Uterus (tissue), 4 donors: ENCODE data around the gene SLC15A5. TPM values are rescaled to one million over a fixed set of nuclear protein-coding genes. Genes with fewer than 3 reads are reported as not detected.

ENCODE experiments used
- DNase-seq, 2 donors: peaks; one replicate each; pipeline ENCODE4 v3.0.0-alpha.2; 2019 to 2020
- H3K27ac ChIP-seq, 2 donors: fragments of 200-600 bp; sonication (generic); 1 replicate in 1 of 2; 2 replicates in 1 of 2; pipeline ENCODE4 v1.5.1; 2016 to 2018
- H3K27me3 ChIP-seq, 2 donors: fragments of 200-600 bp; sonication (generic); one replicate each; pipeline ENCODE4 v1.5.1; 2018 to 2019; ENCODE audit warnings: control low read depth in 1 of 2
- H3K36me3 ChIP-seq, 2 donors: fragments of 200-600 bp; sonication (generic); one replicate each; pipeline ENCODE4 v1.5.1; 2019; ENCODE audit warnings: control low read depth in 1 of 2
- H3K4me1 ChIP-seq, 2 donors: fragments of 200-600 bp; sonication (generic); one replicate each; pipeline ENCODE4 v1.5.1; 2018 to 2019; ENCODE audit warnings: control low read depth in 1 of 2
- H3K4me3 ChIP-seq, 2 donors: fragments of 200-600 bp; sonication (generic); 1 replicate in 1 of 2; 2 replicates in 1 of 2; pipeline ENCODE4 v1.5.1; 2018 to 2019; ENCODE audit warnings: mild to moderate bottlenecking in 1 of 2
- H3K9me3 ChIP-seq, 2 donors: fragments of 200-600 bp; sonication (generic); one replicate each; pipeline ENCODE4 v1.5.1; 2019; ENCODE audit warnings: control low read depth in 1 of 2
- POLR2A ChIP-seq, 2 donors: fragments of 450-650 bp; IDR thresholded peaks; one replicate each; pipeline ENCODE4 v1.6.1; 2016; ENCODE audit warnings: antibody characterized with exemption in 2 of 2, mild to moderate bottlenecking in 1 of 2, moderate library complexity in 1 of 2
- intact Hi-C: fragments of 100-400 bp; cut with DNase I; formaldehyde crosslinking; loops from one replicate; pipeline ENCODE4 v1.15.1; 2023; ENCODE audit warnings: low total_unique reads
- total RNA-seq, 4 donors: library from RNA; depleted of rRNA in 3 of 4; stranded (reverse); fragments of >200 nt in 3 of 4; gene quantifications; one replicate each; pipeline versions ENCODE4 v1.1.0 to v1.2.4, GENCODE V29; 2014 to 2023
- TF ChIP-seq, protein P1 (sequence below), 4 experiments: fragments of 200-600 bp in 2 of 4; fragments of 450-650 bp in 2 of 4; sonication (generic) in 2 of 4; IDR thresholded peaks; one replicate each; pipeline ENCODE4 v1.5.1; 2016 to 2019; ENCODE audit warnings: antibody characterized with exemption in 4 of 4, mild to moderate bottlenecking in 2 of 4, moderate library complexity in 1 of 4
- donor health status: DM: yes; HTN: yes; CAD: no.

The SLC15A5 gene
- total RNA-seq, 4 donors from 2014 or later = not detected

DNA sequence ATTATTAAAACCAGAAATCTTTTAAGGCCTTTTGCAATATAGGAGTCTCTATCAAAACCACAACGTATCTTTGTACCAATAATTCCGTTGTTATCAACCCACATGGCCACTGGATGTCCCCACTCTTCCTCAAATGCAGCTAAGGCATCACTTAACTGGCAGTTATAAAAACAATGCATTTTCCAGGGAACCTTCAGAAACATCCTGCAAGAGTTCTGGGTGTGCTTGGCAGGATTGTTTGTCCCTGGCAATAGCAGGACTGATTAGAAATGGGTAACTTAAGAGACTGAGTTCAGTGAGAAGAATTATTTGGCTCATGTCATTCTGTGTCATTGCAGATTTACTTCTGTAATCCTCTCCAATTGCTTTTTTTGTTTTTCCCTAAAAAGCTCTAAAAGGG lies 112.0 kb downstream of the SLC15A5 start:
- Histone ChIP-seq H3K27me3 (no peaks in the 10 kb centered on the region), H3K9me3 (no peaks in the 10 kb centered on the region), H3K4me3 (no peak overlapping the region), H3K27ac (no peak overlapping the region), H3K36me3 (no peaks in the 10 kb centered on the region), H3K4me1 (no peaks in the 10 kb centered on the region)
- TF ChIP-seq, protein P1, sequence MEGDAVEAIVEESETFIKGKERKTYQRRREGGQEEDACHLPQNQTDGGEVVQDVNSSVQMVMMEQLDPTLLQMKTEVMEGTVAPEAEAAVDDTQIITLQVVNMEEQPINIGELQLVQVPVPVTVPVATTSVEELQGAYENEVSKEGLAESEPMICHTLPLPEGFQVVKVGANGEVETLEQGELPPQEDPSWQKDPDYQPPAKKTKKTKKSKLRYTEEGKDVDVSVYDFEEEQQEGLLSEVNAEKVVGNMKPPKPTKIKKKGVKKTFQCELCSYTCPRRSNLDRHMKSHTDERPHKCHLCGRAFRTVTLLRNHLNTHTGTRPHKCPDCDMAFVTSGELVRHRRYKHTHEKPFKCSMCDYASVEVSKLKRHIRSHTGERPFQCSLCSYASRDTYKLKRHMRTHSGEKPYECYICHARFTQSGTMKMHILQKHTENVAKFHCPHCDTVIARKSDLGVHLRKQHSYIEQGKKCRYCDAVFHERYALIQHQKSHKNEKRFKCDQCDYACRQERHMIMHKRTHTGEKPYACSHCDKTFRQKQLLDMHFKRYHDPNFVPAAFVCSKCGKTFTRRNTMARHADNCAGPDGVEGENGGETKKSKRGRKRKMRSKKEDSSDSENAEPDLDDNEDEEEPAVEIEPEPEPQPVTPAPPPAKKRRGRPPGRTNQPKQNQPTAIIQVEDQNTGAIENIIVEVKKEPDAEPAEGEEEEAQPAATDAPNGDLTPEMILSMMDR (IDR thresholded peaks at IDR 0.05) = peak; percentile 21 to 36 (median 28)
- TF ChIP-seq POLR2A (IDR thresholded peaks at IDR 0.05) = no peak
- DNase-seq = peak; percentile 15 to 28
- intact Hi-C loops = no loop called here

DNA sequence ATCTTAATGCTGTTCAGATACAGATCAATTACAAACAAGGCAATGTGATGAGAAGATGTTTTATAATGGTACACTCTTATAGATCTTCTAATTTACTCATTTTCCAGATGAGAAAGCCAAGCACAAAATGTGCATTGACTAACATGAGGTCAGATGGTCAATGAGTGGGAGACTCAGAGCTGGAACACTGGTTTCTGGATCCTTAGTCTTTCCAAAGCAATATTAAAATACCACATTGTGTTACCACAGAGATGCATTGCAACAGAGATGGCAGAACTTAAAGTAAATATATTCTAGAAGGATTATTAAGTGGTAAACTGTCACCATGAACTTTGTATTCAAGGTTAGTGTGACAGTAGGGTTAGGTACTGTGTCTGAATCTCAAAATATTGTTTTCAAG lies 113.6 kb downstream of the SLC15A5 start:
- no peak for DNase-seq

DNA sequence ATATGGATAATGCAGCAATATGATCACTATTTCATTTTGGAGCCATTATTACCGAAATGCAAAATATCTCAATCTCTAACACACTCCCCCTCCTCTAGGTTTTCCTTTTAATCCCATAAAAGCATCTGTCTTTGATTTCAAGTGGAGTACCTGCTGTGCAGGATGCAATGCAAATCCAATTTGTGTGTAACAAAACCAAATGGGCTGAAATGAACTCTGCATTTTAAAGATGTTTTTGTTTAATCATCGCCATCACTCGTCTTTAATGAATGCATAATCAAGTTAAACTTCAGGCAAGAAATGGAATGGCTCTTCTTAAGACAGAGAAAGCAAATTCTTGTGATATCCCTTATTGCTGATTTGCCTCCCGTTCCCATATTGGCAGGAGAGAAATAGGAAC lies 114.3 kb downstream of the SLC15A5 start:
- Histone ChIP-seq H3K27me3 (no peaks in the 10 kb centered on the region), H3K9me3 (no peaks in the 10 kb centered on the region), H3K4me3 (no peak overlapping the region), H3K4me1 (no peaks in the 10 kb centered on the region), H3K27ac (no peak overlapping the region), H3K36me3 (no peaks in the 10 kb centered on the region)
- no peak for TF ChIP-seq POLR2A (IDR thresholded peaks at IDR 0.05)
- TF ChIP-seq, protein P1 (IDR thresholded peaks at IDR 0.05) = no peak
- no peak for DNase-seq
- intact Hi-C loops = no loop called here

More for the DNA sequence above, 113.6 kb downstream of the SLC15A5 start:
- Histone ChIP-seq H3K9me3 (no peaks in the 10 kb centered on the region), H3K4me1 (no peaks in the 10 kb centered on the region), H3K4me3 (no peak overlapping the region), H3K27me3 (no peaks in the 10 kb centered on the region), H3K27ac (no peak overlapping the region), H3K36me3 (no peaks in the 10 kb centered on the region)
- no peak for TF ChIP-seq POLR2A (IDR thresholded peaks at IDR 0.05)
- TF ChIP-seq, protein P1 (IDR thresholded peaks at IDR 0.05) = no peak
- intact Hi-C loops = no loop called here

GRCh38 chr12:16159571-16159970 lies 117.9 kb downstream of the SLC15A5 start:
- Histone ChIP-seq H3K27me3 (no peaks in the 10 kb centered on the region), H3K4me3 (no peak overlapping the region), H3K9me3 (no peaks in the 10 kb centered on the region), H3K27ac (no peak overlapping the region), H3K4me1 (no peaks in the 10 kb centered on the region), H3K36me3 (no peaks in the 10 kb centered on the region)
- intact Hi-C loops = no loop called here
- no peak for DNase-seq
- TF ChIP-seq, protein P1 (IDR thresholded peaks at IDR 0.05) = no peak
- TF ChIP-seq POLR2A (IDR thresholded peaks at IDR 0.05) = no peak

DNA sequence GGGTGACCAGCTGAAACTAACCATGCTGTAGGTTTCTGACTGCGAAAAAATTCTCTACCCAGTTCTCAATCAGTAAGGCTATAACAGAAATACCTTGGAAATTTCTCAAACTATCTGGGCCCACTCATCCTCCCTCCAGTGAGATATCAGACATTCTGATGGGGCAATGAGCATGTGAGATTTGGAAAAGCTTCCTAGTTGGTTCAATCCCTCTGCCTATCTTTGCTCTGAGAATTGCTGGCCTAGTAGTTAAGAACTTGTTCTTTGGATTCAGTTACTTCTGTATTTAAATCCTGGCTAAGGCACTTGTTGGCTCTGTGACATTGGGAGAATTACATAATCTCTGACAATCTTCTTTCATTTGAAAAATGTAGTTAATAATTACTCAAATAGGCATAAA lies 119.4 kb downstream of the SLC15A5 start:
- H3K27ac ChIP-seq = no peak overlapping the region
- no peaks in the 10 kb centered on the region for H3K4me1 ChIP-seq
- H3K9me3 ChIP-seq = no peaks in the 10 kb centered on the region
- DNase-seq = no peak
- H3K4me3 ChIP-seq = no peak overlapping the region
- no peaks in the 10 kb centered on the region for H3K36me3 ChIP-seq
- TF ChIP-seq POLR2A (IDR thresholded peaks at IDR 0.05) = no peak
- TF ChIP-seq, protein P1 (IDR thresholded peaks at IDR 0.05) = no peak
- intact Hi-C loops = no loop called here
- H3K27me3 ChIP-seq = no peaks in the 10 kb centered on the region
